DND-41 (cell line): ENCODE measurements around the gene PPFIBP1.

Experiments used
- CTCF ChIP-seq: IDR thresholded peaks from 2 replicates; pipeline ENCODE4 v1.5.1; 2012; ENCODE audit warnings: borderline replicate concordance, low read length, moderate library complexity, mild to moderate bottlenecking; ENCODE audit not compliant: poor library complexity, severe bottlenecking; ENCODE audit errors: extremely low read depth
- EZH2 ChIP-seq: IDR thresholded peaks from 3 replicates; pipeline ENCODE4 v1.6.1; 2012; ENCODE audit warnings: borderline replicate concordance, low read depth, mild to moderate bottlenecking, moderate library complexity, low read length, inconsistent platforms; ENCODE audit not compliant: severe bottlenecking

DNA sequence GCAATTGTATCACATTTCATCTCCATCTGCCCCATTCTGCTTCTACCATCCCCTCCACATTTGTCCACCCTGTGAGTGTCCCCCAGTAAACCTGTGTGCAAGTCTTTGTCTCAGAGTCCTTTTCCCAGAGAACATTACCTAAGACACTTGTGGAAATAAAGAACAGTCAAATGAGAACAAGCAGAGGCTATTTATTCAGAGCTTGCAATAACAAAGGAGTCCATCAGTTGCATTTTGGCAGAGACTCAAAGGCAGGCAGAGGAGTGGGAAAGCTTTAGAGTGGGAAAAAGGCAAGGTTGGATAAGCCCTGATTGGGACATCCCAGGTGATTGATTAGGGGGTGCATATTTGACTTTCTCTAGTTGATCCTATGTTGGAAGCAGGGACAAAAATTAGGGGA, 18.2 kb upstream of the PPFIBP1 start:
- no peak for TF ChIP-seq CTCF
- TF ChIP-seq EZH2 = no peak
